HG02943 (cell line): ENCODE measurements around the gene NKAP.
"Not testable (repeated sequence)": the region's sequence is repeated elsewhere in the genome, so short reads cannot be mapped to it uniquely, and the experiment has no call there.

Experiments used
- ATAC-seq: cut with Tn5 transposase; IDR thresholded peaks from one replicate; pipeline ENCODE4 v1.9.1; 2021; ENCODE audit warnings: mild to moderate bottlenecking, low read depth, moderate library complexity; ENCODE audit not compliant: unreplicated experiment

The NKAP gene

DNA sequence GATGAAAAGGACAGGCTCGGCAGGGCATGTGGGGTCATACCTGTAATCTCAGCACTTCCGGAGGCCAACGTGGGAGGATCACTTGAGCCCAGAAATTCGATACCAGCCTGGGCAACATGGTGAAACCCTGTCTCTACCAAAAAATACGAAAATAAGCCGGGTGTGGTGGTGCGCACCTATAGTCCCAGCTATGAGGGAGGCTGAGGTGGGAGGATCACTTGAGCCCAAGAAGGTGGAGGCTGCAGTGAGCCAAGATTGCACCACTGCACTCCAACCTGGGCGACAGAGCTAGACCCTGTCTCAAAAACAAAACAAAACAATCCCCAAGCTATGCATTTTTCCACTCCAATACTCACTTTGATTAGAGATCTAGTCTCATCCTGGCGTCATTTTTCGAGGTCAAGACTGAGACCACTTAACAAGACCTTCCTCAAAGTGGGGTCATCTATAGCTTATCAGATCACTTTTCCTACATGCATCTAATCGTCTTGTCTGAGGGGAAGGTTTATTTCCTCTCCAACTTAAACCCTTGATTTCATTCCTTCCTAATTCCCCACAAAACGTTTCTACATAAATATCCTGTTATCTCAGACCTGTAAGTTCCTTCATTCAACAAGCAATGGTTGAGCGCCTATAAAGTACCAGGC, 1.3 kb downstream of the NKAP start:
- no peak for ATAC-seq

DNA sequence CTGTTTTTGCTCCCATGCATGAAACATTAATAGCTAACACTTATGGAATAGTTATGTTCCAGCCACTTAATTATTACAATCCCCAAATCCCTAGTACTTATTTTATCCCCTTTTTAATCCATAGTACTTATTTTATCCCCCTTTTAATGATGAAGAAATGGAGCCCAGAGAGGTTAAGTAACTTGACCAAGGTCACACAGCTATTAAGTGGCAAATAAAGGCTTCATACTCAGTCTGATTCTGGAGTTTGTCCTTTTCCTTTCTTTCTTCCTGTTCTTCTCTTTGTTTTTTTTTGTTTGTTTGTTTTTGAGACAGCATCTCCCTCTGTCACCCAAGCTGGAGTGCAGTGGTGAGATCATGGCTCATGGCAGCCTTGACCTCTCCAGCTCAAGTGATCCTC, 2.2 kb downstream of the NKAP start:
- no peak for ATAC-seq

DNA sequence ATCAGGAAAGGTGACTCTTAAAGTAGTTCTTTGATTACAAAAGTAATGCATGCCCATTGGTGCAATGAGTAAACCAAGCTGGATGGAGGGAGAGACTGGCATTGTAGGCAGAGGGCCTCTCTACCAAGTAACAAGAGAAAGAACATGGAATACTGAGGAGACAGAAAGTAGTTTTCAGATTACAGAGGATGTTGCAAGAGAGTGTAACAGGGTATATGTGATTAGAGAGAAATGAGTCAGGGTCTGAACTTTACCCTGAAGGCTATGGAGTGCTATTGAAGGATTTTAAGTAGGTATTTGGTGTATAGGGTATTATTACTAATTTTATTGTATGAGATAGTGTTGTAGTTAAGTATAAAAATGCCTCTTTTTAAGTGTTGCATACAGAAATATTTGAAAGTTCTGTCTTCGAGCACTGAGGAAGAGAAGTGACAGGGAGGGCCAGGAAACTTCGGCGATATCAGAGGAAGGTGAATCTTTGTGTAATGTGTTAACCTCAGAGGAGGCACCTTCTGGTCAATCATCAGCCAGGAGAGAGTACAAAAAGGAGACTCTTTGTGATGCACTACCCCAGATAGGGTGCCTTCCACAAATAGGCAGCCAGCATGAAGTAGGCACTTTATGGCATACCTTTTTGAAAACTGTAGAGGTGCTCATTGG, 8.2 kb downstream of the NKAP start:
- no peak for ATAC-seq

DNA sequence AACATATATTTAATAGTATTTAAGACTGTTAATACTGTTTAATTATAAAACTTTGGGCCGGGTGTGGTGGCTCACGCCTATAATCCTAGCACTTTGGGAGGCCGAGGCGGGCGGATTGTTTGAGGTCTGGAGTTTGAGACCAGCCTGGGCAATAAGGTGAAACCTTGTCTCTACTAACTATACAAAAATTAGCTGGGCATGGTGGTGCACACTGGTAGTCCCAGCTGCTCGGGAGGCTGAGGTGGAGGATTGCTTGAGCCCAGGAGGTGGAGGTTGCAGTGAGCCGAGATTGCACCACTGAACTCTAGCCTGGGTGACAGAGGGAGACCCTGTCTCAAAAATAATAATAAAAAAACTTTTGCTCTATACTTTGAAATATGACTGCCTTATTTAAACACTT, 21.2 kb downstream of the NKAP start:
- ATAC-seq: not testable (repeated sequence)

DNA sequence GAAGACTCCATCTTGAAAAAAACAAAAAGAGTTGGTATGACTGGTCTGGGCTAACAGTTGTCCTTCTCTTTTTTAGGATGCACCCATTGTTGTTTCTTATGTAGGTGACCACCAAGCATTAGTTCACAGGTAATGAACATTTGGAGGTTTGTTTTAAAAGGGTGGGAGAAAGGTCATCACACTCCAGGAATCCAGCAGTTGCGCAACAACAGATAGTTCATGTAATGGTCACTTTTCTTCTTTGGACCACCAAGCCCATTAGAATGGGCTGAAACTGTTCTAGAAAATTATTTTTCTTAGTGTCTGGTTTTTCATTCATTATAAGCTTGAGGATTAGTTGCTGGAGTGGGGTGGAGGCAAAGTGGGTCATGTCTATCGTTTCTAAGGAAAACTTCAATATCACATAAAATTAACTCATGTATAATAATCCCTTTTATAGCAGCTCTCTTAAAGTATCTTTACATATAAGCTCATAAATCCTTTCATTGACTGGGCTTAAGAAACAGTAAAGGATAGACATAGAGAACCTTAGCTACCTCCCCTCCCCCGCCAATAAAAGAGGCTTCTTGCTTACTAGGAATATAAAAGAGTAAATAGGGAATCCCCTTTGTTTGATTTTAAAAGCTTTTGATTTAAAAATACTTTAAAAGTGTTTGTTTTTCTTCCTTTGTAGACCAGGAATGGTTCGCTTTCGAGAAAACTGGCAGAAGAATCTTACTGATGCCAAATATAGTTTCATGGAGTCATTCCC, 23.5 kb downstream of the NKAP start:
- ATAC-seq: no peak

DNA sequence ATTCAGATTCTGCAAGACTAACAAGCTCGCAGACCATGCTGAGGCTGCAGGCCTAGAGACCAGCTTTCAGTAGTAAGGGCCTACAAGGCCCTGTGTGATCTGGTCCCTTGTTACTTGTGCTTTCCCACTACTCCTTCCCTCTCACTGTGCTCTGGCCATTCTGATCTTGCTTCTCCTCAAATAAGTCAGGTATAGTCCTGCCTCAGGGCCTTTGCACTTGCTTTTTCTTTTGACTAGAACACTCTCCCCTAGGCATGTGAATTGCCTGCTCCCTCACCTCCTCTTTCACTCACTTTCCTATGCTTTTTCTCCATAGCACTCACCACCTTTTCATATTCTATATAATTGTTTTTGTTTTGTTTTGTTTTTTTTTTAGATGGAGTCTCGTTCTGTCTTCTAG, 25.7 kb downstream of the NKAP start:
- ATAC-seq: no peak

DNA sequence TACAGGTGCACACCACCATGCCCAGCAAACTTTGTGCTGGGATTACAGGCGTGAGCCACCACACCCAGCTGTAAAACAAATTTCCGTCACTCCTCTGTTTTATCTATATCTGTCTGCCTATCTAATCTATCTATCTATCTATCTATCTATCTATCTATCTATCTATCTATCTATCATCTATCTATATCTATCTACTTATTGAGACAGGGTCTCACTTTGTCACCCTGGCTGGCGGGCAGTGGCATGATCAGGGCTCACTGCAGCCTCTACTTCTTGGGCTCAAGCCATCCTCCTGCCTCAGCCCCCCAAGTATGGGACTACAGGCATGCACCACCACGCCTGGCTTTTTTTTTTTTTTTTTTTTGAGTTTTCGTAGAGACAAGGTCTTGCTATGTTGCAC, 27.2 kb downstream of the NKAP start:
- ATAC-seq: no peak

DNA sequence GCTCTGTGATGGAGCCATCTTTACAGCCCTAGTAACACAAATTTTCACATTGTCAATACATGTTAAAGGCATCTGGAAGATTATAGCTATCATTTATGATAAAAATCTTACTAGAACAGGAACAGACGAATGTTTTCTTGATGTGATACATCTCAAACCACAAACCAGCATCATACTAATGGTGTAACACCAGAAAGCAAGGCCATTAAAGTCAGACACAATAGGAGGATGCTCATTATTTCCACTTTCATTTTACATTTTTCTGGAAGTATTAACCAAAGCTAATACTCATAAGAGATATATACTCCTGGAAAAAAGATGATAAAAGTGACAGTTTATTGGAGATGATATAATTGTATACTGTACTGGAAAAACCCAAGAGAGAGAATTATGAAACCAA, 42.6 kb downstream of the NKAP start:
- ATAC-seq: no peak

DNA sequence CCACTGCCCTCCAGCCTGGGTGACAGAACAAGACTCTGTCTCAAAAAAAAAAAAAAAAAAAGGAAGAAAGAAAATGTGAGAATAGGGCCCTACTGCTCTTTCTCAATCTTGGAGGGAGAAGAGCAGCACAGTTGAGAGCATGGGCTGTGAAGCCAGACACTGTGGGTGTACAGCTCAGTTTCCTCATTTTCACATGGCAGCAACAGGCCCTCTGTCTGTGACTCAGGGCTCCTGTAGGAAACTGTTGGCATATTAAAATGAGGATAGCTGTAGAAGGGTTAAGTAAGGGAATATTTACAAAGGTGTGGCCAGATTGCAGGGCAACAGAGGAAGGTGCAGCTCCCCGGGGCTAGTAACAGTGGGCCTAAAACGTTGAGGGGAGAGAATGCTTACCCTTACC, 44.4 kb downstream of the NKAP start:
- no peak for ATAC-seq

DNA sequence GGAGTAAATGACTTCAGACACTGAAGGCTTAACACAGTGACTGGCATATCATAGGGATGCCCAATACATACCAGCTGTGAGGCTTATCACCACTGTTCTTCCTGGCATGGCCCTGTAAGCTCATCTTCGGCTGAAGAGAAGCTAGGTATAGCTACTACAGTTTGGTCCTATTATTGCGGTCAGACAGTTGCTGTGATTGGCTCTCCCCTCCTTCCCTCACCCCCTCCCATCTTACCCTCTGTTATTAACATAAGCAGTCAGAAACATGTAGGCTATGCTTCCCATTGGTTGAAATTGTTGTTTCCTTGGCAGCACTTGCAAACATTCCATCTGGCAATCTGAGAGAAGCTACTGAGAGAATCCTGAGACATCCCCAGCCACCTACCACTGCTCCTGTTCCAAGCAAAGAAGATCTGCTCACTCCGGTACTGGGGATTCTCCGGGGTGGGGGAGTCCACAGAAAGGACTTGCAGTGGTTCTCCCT, 47.7 kb downstream of the NKAP start, which contains the start of gene AKAP14:
AKAP14 (plus strand) TSS at position 51 of the 484 bp plus-strand sequence. CDS start 7,331 bp downstream, outside the sequence.
- no peak for ATAC-seq

DNA sequence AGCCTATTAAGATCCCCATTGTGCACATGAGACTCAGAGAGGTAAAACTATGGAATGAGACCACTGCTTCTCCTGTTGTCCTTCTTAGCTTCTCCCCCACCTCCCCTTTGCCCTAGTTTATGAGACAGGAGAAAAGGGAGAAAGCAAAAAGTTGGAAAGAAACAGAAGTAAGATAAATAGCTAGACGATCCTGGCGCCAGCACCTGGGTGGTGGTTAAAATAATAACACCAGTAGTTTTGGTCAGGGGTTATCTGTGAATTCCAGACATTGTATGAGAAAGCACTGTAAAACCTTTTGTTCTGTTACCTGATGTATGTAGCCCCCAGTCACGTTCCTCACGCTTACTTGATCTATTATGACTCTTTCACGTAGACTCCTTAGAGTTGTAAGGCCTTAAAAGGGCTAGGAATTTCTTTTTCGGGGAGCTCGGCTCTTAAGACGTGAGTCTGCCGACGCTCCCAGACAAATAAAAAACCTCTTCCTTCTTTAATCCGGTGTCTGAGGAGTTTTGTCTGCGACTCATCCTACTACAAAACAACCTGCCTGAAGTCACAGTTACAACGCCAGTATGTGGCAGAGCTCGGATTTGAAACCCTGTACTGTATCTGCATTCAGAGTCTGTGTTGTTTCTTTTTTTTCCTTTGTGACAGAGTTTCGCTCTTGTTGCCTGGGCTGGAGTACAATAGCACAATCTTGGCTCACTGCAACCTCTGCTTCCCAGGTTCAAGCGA, 51.4 kb downstream of the NKAP start:
- not testable (repeated sequence) for ATAC-seq

DNA sequence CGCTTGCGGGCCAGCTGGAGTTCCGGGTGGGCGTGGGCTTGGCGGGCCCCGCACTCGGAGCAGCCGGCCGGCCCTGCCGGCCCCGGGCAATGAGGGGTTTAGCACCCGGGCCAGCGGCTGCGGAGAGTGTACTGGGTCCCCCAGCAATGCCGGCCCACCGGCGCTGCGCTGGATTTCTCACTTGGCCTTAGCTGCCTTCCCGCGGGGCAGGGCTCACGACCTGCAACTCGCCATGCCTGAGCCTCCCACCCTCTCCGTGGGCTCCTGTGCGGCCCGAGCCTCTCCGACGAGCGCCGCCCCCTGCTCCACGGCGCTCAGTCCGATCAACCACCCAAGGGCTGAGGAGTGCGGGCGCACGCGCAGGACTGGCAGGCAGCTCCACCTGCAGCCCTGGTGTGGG, 52.9 kb downstream of the NKAP start:
- ATAC-seq: not testable (repeated sequence)

DNA sequence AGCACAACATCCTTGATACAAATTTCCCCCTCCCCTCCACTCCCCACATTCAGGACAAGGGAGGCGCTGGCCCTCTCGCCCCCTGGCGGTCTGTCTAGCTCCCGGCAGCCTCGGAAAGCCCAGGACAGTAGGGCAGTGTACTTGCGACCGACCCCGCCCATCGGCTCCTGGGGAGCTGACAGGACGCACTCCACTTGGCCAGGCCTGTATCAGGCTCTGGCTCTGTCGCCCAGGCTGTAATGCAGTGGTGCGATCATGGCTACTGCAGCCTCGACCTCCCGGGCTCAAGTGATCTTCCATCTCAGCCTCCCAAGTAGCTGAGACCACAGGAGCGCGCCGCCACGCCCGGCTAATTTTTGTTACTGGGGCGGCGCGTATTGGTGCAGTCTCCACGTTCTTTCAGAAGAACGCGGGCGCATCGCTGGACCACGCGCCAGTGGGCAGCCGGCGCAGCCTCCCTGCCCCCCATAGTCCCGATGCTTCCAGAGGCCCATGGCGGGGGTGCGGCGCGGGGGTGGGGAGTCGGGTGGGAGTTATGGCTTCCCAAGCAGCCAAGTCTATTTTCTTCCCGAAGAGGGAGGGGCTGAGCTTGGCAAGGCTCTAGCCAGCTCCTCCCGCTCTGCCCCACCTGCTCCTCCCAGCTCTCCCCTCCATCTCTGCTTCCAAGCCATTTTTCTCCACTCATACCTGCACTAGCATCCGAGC, 55.7 kb downstream of the NKAP start:
- no peak for ATAC-seq

DNA sequence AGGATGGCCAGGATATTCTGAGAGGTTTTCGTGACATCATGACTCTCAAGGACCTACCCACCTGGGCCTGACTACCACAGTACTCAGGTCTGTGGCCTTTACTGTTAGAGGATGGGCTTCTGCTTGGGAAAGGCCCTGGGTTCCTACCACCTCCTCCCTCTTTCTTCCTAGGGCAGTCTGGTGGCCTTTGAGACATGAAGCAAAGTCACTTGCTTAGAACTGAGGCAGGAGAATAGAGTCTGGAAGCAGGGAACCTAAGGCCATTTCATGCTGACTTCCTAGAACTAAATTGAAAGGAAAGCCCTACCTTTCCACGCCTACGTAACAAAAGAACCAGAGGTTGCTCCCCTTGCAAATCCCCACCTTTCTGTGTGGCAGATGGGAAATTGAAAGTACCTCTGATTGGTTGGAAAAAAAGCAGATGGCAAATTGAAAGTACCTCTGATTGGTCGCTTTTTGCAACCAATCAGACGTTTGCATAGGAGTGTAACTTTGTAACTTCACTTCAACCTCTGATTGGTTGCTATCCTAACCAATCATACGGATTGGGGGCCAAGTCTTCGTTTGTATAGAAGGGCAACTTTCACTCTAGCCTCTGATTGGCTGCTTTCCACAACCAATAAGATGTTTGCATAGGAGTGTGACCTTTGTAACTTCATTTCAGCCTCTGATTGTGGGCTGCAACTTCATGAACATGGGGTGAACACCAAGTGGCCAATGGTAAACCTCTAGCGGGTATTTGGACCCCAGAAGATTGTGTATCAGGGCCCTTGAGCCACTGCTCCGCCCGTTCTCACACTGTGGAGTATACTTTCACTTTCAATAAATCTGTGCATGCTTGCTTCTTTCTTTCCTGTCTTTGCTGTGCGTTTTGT, 57.8 kb downstream of the NKAP start:
- no peak for ATAC-seq

DNA sequence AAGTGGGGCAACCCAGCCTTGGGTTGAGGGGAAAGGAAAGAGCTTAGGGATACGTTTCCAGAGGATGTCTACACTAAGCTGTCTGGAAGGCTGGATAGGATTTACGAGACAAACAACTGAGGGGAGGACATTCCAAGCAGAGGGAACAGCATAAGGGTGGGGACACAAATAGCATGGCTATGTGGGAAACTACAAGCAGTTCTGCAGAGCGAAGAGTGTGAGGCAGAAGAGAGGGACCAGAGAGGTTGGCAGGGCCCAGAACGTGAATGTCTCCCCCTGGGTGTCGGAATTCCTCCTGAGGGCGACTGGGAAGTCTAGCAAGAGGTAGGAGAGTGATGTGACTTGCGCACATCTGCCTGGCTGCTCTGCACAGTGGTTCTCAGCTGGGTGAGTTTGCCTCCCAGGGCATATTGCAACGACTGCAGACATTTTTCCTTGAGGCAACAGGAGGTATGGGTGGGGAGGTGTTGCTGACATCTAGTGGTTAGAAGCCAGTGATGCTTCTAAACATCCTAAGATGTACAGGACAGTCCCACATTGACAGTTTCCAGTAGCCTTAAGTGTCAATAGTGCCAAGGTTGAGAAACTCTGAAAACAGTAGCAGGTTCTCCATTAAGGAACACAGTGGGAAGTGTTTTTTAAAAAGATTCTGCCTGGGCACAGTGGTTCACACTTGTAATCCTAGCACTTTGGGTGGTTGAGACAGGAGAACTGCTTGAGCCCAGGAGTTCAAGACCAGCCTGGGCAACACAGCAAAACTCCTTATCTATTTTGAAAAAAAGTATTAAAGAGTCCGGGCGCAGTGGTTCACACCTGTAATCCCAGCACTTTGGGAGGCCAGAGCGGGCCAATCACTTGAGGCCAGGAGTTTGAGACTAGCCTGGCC, 62.8 kb downstream of the NKAP start:
- peak; percentile 85 for ATAC-seq

DNA sequence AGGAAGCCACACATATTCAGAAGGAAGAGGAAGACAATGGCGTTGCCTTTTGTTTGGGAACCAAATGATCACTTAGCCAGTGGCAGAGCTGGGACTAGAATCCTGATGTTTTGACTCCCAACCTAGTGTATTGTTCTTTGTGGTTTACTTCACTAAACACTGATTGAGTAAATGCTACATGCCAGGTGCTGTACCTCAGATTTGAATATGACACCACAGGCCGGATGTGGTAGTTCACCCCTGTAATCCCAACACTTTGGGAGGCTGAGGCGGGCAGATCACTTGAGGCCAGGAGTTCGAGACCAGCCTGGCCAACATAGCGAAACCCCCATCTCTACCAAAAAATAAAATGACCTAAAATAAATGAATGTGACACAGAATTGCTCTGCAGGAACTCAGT, 63.5 kb downstream of the NKAP start:
- ATAC-seq: no peak

DNA sequence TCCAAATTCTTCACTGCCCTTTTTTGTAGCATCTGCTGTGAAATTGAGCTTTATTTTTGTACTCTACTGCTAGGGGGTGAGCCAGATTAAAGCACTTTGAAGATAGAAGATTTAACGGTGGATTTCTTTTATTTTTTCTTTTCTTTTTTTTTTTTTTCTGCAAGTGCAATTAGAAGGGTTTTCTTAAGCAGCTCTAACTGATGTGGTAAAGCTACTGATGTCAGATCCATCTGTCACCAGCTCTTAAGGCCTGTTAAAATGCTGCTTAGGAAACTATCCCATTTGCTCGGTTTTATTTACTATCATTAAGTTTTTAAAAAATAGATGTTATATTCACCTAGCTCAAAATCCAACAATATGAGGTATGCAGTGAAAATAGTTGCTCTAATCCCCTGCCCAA, 64.8 kb downstream of the NKAP start:
- ATAC-seq: no peak
